Measurements from ENCODE around the gene SPINT1.

- no peak for TF ChIP-seq CTCF (IDR thresholded peaks at IDR 0.05 in 8 of 11, conservative IDR thresholded peaks at IDR 0.05 in 3 of 11)
- TF ChIP-seq POLR2A (IDR thresholded peaks at IDR 0.05) = no peak
Measured at GRCh38 chr15:40807888-40808461, 35.9 kb upstream of the SPINT1 start.
